H9 (cell line): ENCODE data around the gene CXCL12. TPM values are rescaled to one million over a fixed set of nuclear protein-coding genes. Genes with fewer than 3 reads are reported as not detected.

ENCODE experiments used
- DNase-seq: peaks from one replicate; pipeline ENCODE4 v3.0.0-alpha.2; 2017
- H2AFZ ChIP-seq: one replicate; pipeline ENCODE4 v1.6.1; 2013; ENCODE audit warnings: mild to moderate bottlenecking, low read length, control low read depth, moderate library complexity
- H2AK5ac ChIP-seq: 2 replicates; pipeline ENCODE4 v1.6.1; 2013; ENCODE audit warnings: low read length, control low read depth, mixed read lengths; ENCODE audit not compliant: insufficient read length
- H2BK120ac ChIP-seq: one replicate; pipeline ENCODE4 v1.6.1; 2013; ENCODE audit warnings: low read depth, mild to moderate bottlenecking, low read length, control low read depth, inconsistent platforms; ENCODE audit not compliant: poor library complexity, severe bottlenecking
- H2BK12ac ChIP-seq: 2 replicates; pipeline ENCODE4 v1.6.1; 2013; ENCODE audit warnings: low read length, control low read depth, mixed read lengths, low read depth; ENCODE audit not compliant: insufficient read length
- H2BK15ac ChIP-seq: 2 replicates; pipeline ENCODE4 v1.6.1; 2013; ENCODE audit warnings: low read depth, low read length, control low read depth
- H2BK20ac ChIP-seq: one replicate; pipeline ENCODE4 v1.6.1; 2013; ENCODE audit warnings: low read depth, mild to moderate bottlenecking, low read length, control low read depth, inconsistent platforms; ENCODE audit not compliant: poor library complexity, severe bottlenecking
- H2BK5ac ChIP-seq: 2 replicates; pipeline ENCODE4 v1.6.1; 2013; ENCODE audit warnings: low read length, control low read depth, mixed read lengths; ENCODE audit not compliant: insufficient read length
- H3K14ac ChIP-seq: 2 replicates; pipeline ENCODE4 v1.6.1; 2013; ENCODE audit warnings: low read length, control low read depth; ENCODE audit not compliant: insufficient read depth
- H3K18ac ChIP-seq: 2 replicates; pipeline ENCODE4 v1.6.1; 2013; ENCODE audit warnings: low read depth, mild to moderate bottlenecking, mixed read lengths, low read length, control low read depth; ENCODE audit not compliant: insufficient read length
- H3K23ac ChIP-seq: 2 replicates; pipeline ENCODE4 v1.6.1; 2013; ENCODE audit warnings: low read length, control low read depth, mixed read lengths, low read depth; ENCODE audit not compliant: insufficient read length
- H3K23me2 ChIP-seq: 2 replicates; pipeline ENCODE4 v1.6.1; 2013; ENCODE audit warnings: low read depth, mild to moderate bottlenecking, mixed read lengths, low read length, control low read depth; ENCODE audit not compliant: insufficient read length, poor library complexity, severe bottlenecking
- H3K27ac ChIP-seq: 2 replicates; pipeline ENCODE4 v1.5.1; 2013; ENCODE audit warnings: low read length, control low read depth, mixed read lengths, low read depth; ENCODE audit not compliant: insufficient read length
- H3K27me3 ChIP-seq: 2 replicates; pipeline ENCODE4 v1.6.1; 2013; ENCODE audit warnings: low read length, control low read depth, inconsistent platforms; ENCODE audit not compliant: insufficient read depth
- H3K4ac ChIP-seq: 2 replicates; pipeline ENCODE4 v1.6.1; 2013; ENCODE audit warnings: low read depth, mild to moderate bottlenecking, control low read depth, inconsistent platforms, low read length, moderate library complexity
- H3K4me1 ChIP-seq: 2 replicates; pipeline ENCODE4 v1.6.1; 2013; ENCODE audit warnings: low read length, control low read depth, inconsistent platforms; ENCODE audit not compliant: insufficient read depth
- H3K4me2 ChIP-seq: 2 replicates; pipeline ENCODE4 v1.6.1; 2013; ENCODE audit warnings: low read length, control low read depth, mixed read lengths; ENCODE audit not compliant: insufficient read length, insufficient read depth
- H3K56ac ChIP-seq: 2 replicates; pipeline ENCODE4 v1.6.1; 2013; ENCODE audit warnings: low read depth, mild to moderate bottlenecking, mixed read lengths, low read length, control low read depth; ENCODE audit not compliant: insufficient read length
- H3K79me1 ChIP-seq: 2 replicates; pipeline ENCODE4 v1.6.1; 2013; ENCODE audit warnings: low read depth, mild to moderate bottlenecking, moderate library complexity, low read length, control low read depth, inconsistent platforms; ENCODE audit not compliant: insufficient read depth, poor library complexity, severe bottlenecking
- H3K79me2 ChIP-seq: 2 replicates; pipeline ENCODE4 v1.6.1; 2013; ENCODE audit warnings: low read length, control low read depth, inconsistent platforms; ENCODE audit not compliant: insufficient read depth
- H3K9ac ChIP-seq: 2 replicates; pipeline ENCODE4 v1.6.1; 2013; ENCODE audit warnings: low read length, control low read depth, mixed read lengths; ENCODE audit not compliant: insufficient read length; ENCODE audit errors: extremely low read depth
- H3K9me3 ChIP-seq: one replicate; pipeline ENCODE4 v1.6.1; 2013; ENCODE audit warnings: low read depth, low read length, inconsistent platforms; ENCODE audit not compliant: control insufficient read depth
- H3T11ph ChIP-seq: one replicate; pipeline ENCODE4 v1.6.1; 2013; ENCODE audit warnings: mild to moderate bottlenecking, low read length, control low read depth, inconsistent platforms
- H4K20me1 ChIP-seq: one replicate; pipeline ENCODE4 v1.6.1; 2013; ENCODE audit not compliant: control insufficient read depth, insufficient read length, insufficient read depth
- H4K5ac ChIP-seq: 2 replicates; pipeline ENCODE4 v1.6.1; 2013; ENCODE audit warnings: low read depth, mild to moderate bottlenecking, mixed read lengths, low read length, control low read depth; ENCODE audit not compliant: insufficient read length
- H4K8ac ChIP-seq: replicated peaks from 2 replicates; pipeline ENCODE4 v1.6.1; 2013; ENCODE audit warnings: low read length, control low read depth, mixed read lengths, low read depth; ENCODE audit not compliant: insufficient read length
- H4K91ac ChIP-seq: 2 replicates; pipeline ENCODE4 v1.6.1; 2013; ENCODE audit warnings: low read depth, mild to moderate bottlenecking, moderate library complexity, mixed read lengths, low read length, control low read depth; ENCODE audit not compliant: insufficient read length
- H3K27ac Mint-ChIP-seq, 3 experiments: 2 replicates in 2 of 3; 3 replicates in 1 of 3; pipeline ENCODE4 v1.8.0; 2020 to 2021; ENCODE audit warnings: mixed read lengths in 3 of 3, mild to moderate bottlenecking in 1 of 3, moderate library complexity in 1 of 3
- H3K27me3 Mint-ChIP-seq: 2 replicates; pipeline ENCODE4 v1.8.0; 2021; ENCODE audit warnings: low read depth, mild to moderate bottlenecking, moderate library complexity, mixed read lengths
- H3K36me3 Mint-ChIP-seq, 3 experiments: 2 replicates in 2 of 3; 3 replicates in 1 of 3; pipeline ENCODE4 v1.8.0; 2020 to 2021; ENCODE audit warnings: low read depth in 3 of 3, mixed read lengths in 3 of 3; ENCODE audit not compliant: insufficient read depth in 1 of 3
- H3K4me1 Mint-ChIP-seq, 2 experiments: 2 replicates each; pipeline ENCODE4 v1.8.0; 2020; ENCODE audit warnings: mixed read lengths in 2 of 2
- H3K4me3 Mint-ChIP-seq, 2 experiments: 2 replicates in 1 of 2; 3 replicates in 1 of 2; pipeline ENCODE4 v1.8.0; 2020 to 2021; ENCODE audit warnings: mild to moderate bottlenecking in 2 of 2, mixed read lengths in 2 of 2, moderate library complexity in 1 of 2
- H3K9me3 Mint-ChIP-seq, 2 experiments: 2 replicates in 1 of 2; 3 replicates in 1 of 2; pipeline ENCODE4 v1.8.0; 2020; ENCODE audit warnings: mild to moderate bottlenecking in 2 of 2, mixed read lengths in 2 of 2, moderate library complexity in 1 of 2
- CTCF ChIP-seq: fragments of 200-600 bp; sonication (generic); conservative IDR thresholded peaks from 3 replicates; pipeline ENCODE4 v1.8.0; 2021; ENCODE audit warnings: antibody characterized with exemption, mild to moderate bottlenecking
- WGBS: extraction: QIAGEN DNeasy Blood & Tissue Kit; methylation state at CpG from one replicate; pipeline ENCODE4 v1.1.7; 2013; ENCODE audit warnings: missing lambda C conversion rate, low lambda C conversion rate, mixed read lengths; ENCODE audit not compliant: insufficient read length; ENCODE audit errors: extremely low coverage; 5-methylcytosine and 5-hydroxymethylcytosine counted together
- total RNA-seq: library from RNA; stranded (reverse); gene quantifications from 2 replicates; pipeline ENCODE4 v1.2.1, GENCODE V29; 2021

CXCL12 gene
- total RNA-seq, 1 experiment from 2014 or later: 28.3 TPM

DNA sequence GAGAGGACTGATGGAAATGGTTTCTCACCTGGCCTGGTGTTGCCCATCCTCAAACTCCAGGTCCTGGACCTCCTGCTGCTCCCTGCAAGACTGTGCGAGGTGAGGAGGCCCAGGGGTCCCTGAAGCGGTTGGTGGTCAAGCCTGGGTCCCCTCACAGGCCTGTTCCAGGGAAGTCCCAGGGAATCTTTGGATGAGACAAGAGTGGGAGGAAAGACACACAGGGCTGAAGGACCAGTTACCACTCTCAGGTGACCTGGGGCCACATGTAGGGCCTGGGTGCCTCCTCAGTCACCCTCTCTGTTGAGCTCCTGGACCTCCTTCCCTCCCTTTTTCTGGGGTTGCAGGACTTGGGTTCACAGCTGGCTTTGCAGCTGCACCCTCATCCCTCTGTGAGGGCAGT, 42.6 kb upstream of the CXCL12 start:
- Histone ChIP-seq H2AFZ (no peak overlapping the region), H3K4ac (no peak overlapping the region), H3K23ac (no peak overlapping the region), H2BK12ac (no peak overlapping the region), H3K4me2 (no peak overlapping the region), H3K14ac (no peak overlapping the region; the same call in 1 of the 2 replicates), H3K9me3 (no peaks in the 10 kb centered on the region), H3K27ac (no peak overlapping the region), H4K20me1 (no peaks in the 10 kb centered on the region), H4K91ac (no peak overlapping the region), H2BK15ac (no peak overlapping the region), H2BK5ac (no peak overlapping the region), H3K18ac (no peak overlapping the region), H2BK20ac (no peak overlapping the region), H3K9ac (no peak overlapping the region), H3K23me2 (no peaks in the 10 kb centered on the region), H2BK120ac (no peak overlapping the region), H2AK5ac (no peak overlapping the region), H4K8ac (no peak overlapping the region), H3K4me1 (no peaks in the 10 kb centered on the region), H3K56ac (no peak overlapping the region), H3K79me1 (no peaks in the 10 kb centered on the region), H3K27me3 (no peaks in the 10 kb centered on the region), H4K5ac (no peak overlapping the region), H3K79me2 (no peaks in the 10 kb centered on the region), H3T11ph (no peak overlapping the region)
- Mint-ChIP-seq H3K27me3 (no peaks in the 10 kb centered on the region), H3K4me1 (peaks cover 0 to 5% of the 10 kb centered on the region in 2 experiments; a peak in 1 of 4 replicates), H3K27ac (no peak overlapping the region), H3K9me3 (peaks cover 26 to 32% of the 10 kb centered on the region in 2 experiments), H3K4me3 (no peak overlapping the region), H3K36me3 (peaks cover 6 to 19% (median 9%) of the 10 kb centered on the region in 3 experiments; a peak in 6 of 7 replicates)
- no CpG with 5 or more reads among the region's 2 CpGs for WGBS
- no peak for TF ChIP-seq CTCF
- no peak for DNase-seq
